GM18526 (cell line): ENCODE data around the gene ID1.

Experiments used
- POLR2A ChIP-seq: IDR thresholded peaks from 3 replicates; pipeline ENCODE4 v1.6.1; 2011; ENCODE audit not compliant: insufficient read length; ENCODE audit errors: extremely low read depth

ID1 gene, protein sequence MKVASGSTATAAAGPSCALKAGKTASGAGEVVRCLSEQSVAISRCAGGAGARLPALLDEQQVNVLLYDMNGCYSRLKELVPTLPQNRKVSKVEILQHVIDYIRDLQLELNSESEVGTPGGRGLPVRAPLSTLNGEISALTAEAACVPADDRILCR

DNA sequence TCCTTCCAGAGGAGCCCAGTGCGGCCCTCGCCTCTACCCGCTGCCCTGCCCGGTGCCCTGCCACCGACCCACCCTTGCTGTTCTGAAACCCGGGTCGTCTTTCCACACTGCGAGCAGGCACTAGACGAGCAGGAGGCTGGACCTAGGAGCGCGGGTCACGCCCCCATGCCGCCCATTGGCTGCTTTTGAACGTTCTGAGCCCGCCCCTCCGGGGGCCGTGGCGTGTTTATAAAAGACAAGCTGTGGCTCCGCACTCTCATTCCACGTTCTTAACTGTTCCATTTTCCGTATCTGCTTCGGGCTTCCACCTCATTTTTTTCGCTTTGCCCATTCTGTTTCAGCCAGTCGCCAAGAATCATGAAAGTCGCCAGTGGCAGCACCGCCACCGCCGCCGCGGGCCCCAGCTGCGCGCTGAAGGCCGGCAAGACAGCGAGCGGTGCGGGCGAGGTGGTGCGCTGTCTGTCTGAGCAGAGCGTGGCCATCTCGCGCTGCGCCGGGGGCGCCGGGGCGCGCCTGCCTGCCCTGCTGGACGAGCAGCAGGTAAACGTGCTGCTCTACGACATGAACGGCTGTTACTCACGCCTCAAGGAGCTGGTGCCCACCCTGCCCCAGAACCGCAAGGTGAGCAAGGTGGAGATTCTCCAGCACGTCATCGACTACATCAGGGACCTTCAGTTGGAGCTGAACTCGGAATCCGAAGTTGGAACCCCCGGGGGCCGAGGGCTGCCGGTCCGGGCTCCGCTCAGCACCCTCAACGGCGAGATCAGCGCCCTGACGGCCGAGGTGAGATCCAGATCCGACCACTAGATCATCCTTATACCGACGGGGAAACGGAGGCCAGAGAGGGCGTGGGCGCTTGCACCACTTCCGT lies at the start of gene ID1:
Gene ID1, plus strand, starts transcription at position 259 of the 871 bp plus-strand sequence. Its CDS starts 99 bp downstream, at position 358.
- no peak for TF ChIP-seq POLR2A

DNA sequence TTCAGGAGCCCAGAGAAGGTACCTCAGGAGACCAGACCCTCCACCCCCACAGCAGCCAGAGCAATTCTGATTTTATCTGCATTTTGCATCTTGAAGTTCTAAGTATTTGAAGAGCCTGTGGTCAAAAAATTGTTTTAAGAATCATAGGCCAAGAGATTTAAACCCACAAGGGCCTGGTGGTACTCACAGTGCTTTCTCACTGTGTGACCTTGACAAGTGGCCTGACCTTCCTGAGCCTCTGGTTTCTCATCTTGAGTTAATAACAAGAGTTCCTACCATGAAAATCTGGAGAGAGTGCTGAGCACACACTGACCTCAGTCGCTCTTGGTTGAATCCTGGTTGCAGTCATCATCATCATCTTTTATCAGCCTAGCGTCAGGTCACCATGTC lies 45.4 kb upstream of the ID1 start:
- TF ChIP-seq POLR2A = no peak

DNA sequence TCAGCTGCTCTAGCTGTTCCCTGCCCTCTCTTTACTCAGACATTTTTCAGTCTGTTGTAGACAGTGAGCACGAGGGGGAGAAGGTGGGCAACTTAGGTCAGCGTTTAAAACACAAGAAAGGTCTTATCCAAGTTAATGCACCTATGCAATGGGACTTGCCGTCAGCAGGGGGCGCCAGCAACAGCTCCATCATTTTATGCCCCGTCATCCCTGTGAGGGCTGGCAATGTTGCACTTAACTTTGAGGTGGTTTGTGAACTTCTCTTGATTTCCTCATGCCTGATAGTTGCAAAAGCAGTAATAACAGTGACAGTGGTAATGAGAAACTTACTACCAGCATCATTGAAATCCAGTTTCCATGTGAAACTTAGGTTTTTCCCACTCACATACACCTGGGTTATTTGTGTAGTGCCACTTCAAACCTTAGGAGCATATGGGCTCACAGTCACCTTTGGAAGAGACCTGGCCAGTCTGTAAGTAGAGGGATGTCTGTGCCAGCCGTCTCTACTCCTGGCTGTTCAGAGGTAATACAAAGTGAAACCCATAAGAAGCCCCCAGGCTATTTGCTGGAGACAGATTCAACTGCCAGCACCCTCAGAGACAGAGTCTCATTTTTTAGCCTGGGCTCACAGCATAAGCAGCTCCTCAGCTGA lies 44.9 kb upstream of the ID1 start:
- no peak for TF ChIP-seq POLR2A

DNA sequence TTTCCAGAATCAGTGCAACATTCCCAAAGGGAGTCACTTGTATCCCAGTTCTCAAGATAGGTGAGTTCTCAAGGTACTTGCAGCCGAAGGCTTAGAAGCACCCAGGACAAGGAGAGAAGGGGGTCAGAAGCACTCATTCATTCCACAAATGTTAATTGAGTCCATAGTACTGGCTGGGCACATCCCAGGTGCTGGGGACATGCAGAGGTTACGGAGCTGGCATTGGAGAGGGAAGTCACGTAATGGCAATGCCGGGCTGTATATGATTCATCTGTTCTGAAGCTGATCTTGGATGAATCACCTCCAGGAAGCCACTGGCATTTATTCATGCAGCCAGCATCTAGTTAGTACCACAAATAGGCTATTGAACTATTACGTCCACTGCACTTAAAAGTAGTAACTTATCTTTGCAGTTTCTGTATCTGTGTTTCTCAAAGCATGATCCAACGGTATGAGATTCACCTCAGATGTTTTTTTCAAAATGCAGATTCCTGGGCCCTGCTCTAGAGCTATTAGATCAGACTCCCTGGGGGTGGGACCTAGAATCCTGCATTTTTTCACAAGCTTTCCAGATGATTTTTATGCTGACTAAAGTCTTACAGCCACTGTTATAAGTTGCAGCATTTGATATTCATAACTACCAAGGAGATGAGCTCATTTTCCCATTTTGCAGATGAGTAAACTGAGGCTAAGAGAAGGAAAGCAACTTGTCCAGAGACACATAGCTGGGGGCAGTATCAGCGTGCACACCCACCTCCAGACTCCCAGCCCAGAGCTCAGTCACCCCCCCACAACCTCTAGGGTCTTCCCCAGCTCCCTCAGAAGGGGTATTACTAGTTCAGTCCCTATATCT lies 44.1 kb upstream of the ID1 start:
- no peak for TF ChIP-seq POLR2A

DNA sequence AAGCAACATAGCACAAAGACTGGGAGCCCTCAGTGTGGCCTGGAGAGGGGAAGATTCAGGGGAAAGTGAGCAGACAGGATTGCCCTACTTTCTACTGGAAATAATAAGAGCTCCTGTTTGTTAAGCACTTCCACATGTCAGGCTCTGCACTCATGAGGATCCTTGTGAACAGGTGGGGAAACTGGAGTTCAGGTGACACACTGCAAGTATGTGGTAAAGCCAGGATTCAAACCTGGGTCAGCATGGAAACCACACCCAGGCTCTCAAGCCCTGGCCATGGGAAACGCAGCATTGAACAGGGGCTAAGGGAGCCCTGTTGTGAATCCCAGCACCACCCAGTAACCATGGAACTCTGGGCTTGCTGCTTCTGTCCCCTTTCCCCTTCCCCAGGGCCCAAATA lies 42.8 kb upstream of the ID1 start:
- no peak for TF ChIP-seq POLR2A

DNA sequence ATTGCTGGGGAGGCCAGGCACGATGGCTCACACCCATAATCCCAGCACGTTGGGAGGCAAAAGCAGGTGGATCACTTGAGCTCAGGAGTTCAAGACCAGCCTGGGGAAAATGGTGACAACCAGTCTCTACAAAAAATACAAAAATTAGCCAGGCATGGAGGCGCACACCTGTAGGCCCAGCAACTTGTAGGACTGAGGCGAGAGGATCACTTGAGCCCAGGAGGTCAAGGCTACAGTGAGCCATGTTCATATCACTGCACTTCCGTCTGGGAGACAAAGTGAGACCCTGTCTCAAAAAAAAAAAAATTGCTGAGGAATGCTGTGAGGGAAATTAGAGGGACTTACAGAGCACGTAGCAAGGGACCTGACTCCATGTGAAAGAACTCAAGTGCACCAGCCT lies 40.8 kb upstream of the ID1 start:
- TF ChIP-seq POLR2A = no peak

DNA sequence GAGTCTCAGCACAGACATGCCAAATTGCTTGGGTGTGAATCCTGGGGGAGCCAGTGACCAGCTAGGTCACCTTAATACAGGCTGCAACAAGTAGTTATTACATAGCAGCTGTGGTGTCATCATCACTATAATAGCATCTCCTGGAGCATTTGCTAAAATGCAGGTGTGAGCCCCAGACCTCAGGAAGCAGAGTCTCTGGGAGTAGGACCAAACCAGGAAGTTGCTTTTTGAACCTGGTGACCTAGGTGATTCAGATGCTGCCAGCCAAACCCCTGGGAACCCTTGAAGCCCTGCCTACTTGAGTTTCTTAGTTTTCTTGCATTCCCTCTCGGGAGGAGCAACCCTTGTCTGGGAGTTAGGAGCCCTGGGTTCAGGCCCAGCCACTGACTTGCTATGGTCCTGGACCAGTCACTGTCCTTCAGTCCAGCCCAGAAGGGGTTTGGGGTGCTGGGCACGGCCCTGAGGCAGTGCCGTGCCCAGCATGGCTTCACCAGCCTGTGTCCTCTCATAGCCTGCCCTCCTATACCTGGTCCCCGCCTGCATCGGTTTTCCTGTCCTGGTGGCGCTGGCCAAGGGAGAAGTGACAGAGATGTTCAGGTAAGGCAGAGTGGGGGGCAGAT lies 39.3 kb upstream of the ID1 start:
- no peak for TF ChIP-seq POLR2A

DNA sequence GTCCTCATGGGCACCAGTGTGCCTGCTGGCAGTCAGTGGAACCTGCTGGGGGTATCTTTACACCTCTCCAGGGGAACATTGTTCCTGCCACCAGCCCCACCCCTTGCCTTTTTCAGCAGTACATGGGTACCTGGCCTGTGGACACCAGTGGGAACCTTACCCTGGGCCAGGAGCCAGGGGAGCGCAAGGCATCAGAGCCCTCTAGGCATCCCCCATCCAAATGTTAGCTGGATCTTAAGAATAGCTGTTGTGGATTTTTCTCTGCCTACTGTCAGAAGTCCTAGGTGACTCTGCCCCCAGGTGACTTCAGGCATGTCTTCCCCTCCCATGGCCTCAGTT lies 38.8 kb upstream of the ID1 start:
- TF ChIP-seq POLR2A = no peak

DNA sequence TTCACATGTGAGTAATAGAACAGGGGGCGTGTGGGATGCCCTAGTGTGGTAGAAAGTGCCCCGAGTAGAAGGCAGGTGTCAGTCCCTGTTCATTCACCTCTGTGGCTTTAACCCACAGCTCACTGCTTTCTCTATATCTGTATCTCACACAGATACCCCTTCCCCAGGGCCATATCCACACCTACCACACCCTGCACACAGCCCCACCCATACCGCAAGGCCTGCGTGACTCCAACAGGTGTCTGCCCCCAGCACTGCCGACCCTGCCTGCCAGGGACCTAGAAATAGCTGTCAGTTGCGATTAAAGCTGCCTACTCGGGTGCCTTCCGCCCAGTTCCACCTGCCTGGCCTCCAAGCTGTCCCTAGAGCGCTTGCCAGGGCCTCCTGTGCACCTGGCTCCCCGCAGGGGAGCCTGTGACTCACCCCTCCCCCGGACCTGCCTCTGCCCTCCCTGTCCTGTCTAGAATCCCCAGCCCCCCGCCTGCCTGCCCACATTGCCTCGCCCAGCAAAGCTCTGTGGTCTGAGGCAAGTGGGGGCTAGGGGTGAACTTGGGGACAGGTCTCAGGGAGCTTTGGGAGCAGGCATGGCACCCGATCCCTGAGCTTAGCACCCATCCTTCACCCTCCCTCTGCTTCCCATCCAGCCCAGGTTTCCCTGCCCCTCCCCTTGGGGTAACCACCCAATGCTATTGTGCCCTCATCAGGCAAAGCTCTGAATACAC lies 38.3 kb upstream of the ID1 start:
- no peak for TF ChIP-seq POLR2A

DNA sequence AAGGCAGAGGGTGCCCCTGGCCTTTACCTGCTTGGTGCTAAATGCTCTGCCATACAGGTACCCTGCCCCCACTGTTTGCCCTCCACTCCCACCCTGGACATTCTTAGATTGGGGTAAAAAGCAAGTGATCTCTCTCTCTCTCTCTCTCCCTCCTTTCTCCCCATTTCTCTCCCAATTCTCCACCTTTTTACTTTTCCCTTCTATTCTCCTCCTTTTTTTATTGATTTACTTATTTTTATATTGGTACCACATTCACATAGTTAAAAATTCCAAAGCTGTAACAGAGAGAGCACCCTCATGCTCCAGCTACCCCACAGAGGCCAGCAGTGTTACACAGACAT lies 37.7 kb upstream of the ID1 start:
- TF ChIP-seq POLR2A = no peak

DNA sequence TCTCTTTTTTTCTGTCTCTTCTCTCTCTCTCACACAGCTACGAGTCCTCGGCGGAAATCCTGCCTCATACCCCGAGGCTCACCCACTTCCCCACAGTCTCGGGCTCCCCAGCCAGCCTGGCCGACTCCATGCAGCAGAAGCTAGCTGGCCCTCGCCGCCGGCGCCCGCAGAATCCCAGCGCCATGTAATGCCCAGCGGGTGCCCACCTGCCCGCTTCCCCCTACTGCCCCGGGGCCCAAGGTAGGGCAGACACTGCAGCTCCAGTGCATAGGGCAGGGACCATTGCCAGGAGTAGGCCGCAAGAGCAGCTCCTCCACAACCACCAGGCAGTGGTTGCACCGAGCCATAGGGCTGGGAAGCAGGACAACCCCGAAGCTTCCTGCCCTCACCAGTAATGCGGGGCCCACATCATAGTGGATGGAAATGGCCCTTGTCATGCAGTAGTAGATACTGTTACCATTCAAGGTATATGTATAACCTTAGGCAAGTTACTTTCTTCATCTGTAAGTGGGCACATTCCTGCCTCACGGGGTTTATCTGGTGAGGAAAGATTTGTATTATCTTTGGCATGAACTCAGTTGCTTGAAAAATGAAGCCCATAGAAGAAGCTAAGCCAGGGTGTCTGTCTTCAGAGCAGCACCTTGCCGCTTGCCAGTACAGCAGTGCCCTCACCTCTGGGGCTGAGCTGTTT lies 36.9 kb upstream of the ID1 start:
- TF ChIP-seq POLR2A = no peak

DNA sequence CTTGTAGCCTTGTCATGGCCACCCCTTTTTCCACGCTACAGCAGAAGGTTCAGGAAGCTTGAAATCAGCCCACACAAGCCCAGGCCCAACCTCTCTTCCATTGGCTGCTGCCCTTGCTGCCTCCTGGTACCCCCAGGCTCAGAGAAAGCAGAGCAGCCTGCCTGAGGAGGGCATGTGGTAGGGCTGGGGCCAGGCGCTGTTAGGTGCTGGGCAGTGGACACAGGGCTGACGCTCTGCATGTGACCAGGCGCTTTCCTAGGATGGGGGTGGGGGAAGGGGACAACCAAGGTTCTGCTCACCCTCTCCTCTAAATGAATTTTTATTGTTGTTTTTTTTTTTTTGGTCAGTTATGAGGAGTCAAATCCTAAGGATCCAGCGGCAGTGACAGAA lies 36.3 kb upstream of the ID1 start:
- no peak for TF ChIP-seq POLR2A

DNA sequence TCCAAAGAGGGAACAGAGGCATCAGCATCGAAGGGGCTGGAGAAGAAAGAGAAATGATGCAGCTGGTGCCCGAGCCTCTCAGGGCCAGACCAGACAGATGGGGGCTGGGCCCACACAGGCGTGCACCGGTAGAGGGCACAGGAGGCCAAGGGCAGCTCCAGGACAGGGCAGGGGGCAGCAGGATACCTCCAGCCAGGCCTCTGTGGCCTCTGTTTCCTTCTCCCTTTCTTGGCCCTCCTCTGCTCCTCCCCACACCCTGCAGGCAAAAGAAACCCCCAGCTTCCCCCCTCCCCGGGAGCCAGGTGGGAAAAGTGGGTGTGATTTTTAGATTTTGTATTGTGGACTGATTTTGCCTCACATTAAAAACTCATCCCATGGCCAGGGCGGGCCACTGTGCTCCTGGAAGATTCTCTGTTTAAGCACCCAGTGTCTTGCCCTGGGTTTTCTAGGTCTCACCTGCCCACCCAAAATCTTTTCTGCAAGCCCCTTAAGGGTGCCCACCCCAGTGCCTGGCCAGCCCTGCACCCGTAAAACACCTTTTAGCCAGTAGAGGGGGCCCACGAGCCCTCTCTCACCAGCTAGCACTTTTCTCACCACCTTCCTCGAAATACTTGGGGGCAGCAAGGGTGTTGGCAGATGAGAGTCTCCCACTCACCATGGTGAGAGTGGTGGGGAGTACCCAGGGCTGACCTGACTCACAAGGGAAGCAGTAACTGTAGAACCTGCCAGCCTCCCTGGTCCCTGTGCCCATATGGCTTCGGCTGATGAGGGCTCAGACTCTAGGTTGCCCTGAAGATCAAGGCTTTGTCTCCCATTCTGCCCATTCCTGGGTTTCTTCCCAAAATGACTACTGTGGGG lies 35.7 kb upstream of the ID1 start:
- TF ChIP-seq POLR2A = no peak
